Subcutaneous adipose tissue (tissue), 4 donors: ENCODE data around the gene DSTN. TPM values are rescaled to one million over a fixed set of nuclear protein-coding genes. Genes with fewer than 3 reads are reported as not detected.

Experiments used
- CTCF ChIP-seq: fragments of 450-650 bp; IDR thresholded peaks from one replicate; pipeline ENCODE4 v1.5.1; 2016; ENCODE audit warnings: low read depth, mild to moderate bottlenecking, control low read depth, antibody characterized with exemption, moderate library complexity
- total RNA-seq, 4 donors: library from RNA; depleted of rRNA; stranded (reverse); fragments of >200 nt; gene quantifications; one replicate each; pipeline ENCODE4 v1.1.0, GENCODE V29; 2016

DSTN gene
- total RNA-seq, 4 donors from 2014 or later = 177 to 276 (median 212) TPM

GRCh38 chr20:17611540-17612286, 41.8 kb downstream of the DSTN start:
- TF ChIP-seq CTCF = no peak

- TF ChIP-seq CTCF = no peak
Measured at GRCh38 chr20:17612287-17612991, 42.6 kb downstream of the DSTN start.

DNA sequence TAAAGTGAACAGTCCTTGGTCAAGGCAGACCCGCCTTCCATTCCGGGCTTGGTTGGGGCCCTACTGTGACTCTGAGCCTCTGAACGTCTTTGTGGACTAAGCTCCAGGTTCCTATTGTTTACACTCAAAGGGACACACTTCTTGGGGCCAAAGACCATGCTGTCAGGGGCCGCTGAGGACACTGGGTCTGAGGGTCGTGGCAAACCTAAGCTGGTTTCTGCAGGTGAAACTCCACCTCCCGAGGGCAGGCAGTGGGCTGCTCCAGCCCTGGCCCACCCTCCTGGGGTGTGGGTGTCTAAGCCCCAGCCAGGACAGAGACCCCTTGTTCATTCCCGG, 43.1 kb downstream of the DSTN start:
- no peak for TF ChIP-seq CTCF

DNA sequence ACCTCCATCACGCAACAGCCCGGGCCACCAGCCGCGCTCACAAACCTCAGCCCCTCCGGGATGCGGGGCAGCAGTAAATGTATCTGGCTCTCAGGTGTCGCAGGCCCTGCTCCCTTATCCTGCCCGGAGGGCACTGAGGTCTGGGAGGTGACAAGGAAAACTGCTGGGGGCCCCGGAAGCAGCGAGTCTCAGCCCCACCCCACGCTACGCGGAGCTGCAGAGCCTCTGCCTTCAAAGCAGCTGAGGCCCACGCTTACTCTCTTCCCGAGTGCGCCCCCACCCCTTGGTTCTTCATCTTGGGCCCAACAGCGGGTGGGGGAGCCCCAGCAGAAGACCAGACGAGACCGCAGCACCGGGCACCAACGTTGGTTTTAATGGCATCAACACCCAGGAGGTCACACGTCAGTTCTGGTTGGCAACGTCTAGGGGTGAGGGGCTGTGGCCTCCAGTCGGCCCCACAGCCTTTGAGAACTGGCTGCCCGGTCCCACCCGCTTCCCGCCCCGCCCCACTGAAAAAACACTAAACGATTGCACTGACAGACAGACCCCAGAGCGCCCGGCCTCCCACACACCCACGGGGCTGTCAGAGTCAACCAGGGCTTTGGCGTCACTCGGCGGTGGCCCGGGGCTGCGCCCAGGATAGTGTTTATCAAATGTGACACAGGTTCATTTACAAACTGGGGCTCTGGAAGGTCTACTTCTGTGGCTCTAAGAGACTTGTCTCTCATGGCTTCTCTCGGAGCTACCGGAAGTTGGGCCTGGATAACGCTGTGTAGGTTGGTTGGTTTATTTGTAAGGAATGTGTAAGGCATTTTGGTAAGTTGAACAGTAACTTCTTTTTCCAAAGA, 43.7 kb downstream of the DSTN start:
- TF ChIP-seq CTCF = no peak

GRCh38 chr20:17614176-17614811, 44.4 kb downstream of the DSTN start:
- TF ChIP-seq CTCF = no peak

GRCh38 chr20:17614812-17615644, 45.2 kb downstream of the DSTN start:
- no peak for TF ChIP-seq CTCF
